H1 (cell line): ENCODE data around the gene GNA12.

Source experiments
- CBX8 ChIP-seq: fragments of 300-800, 300-1000 bp; sonication (generic); IDR thresholded peaks from 2 replicates; pipeline ENCODE4 v1.7.1; 2016; ENCODE audit warnings: low read depth, low read length, borderline replicate concordance
- EGR1 ChIP-seq: IDR thresholded peaks from 2 replicates; pipeline ENCODE4 v1.6.1; 2011; ENCODE audit warnings: low read depth, low read length, borderline replicate concordance
- EP300 ChIP-seq, 2 experiments: IDR thresholded peaks; 1 replicate in 1 of 2; 2 replicates in 1 of 2; pipeline ENCODE4 v1.6.1; 2011 to 2012; ENCODE audit warnings: low read depth in 2 of 2, low read length in 2 of 2, mild to moderate bottlenecking in 2 of 2, borderline replicate concordance in 1 of 2, inconsistent platforms in 1 of 2, moderate library complexity in 1 of 2
- MAFK ChIP-seq: IDR thresholded peaks from 2 replicates; pipeline ENCODE4 v1.6.1; 2012; ENCODE audit warnings: low read depth, mild to moderate bottlenecking, improper control_type of control experiment, low read length
- POLR2A ChIP-seq, 2 experiments: IDR thresholded peaks; 1 replicate in 1 of 2; 2 replicates in 1 of 2; pipeline ENCODE4 v1.6.1; 2011; ENCODE audit warnings: low read depth in 2 of 2, low read length in 2 of 2, mild to moderate bottlenecking in 2 of 2; ENCODE audit errors: control extremely low read depth in 1 of 2
- RAD21 ChIP-seq, 2 experiments: IDR thresholded peaks in 1 of 2; conservative IDR thresholded peaks in 1 of 2; 2 replicates each; pipeline ENCODE4 v1.6.1; 2011; ENCODE audit warnings: low read depth in 2 of 2, low read length in 2 of 2, improper control_type of control experiment in 1 of 2, inconsistent platforms in 1 of 2, mild to moderate bottlenecking in 1 of 2, moderate library complexity in 1 of 2
- RBBP5 ChIP-seq: IDR thresholded peaks from 2 replicates; pipeline ENCODE4 v1.7.1; 2012; ENCODE audit warnings: low read depth, mild to moderate bottlenecking, inconsistent platforms, low read length, moderate library complexity, borderline replicate concordance
- RXRA ChIP-seq: IDR thresholded peaks from 2 replicates; pipeline ENCODE4 v1.6.1; 2011; ENCODE audit warnings: low read depth, mild to moderate bottlenecking, low read length, moderate library complexity; ENCODE audit not compliant: insufficient read depth
- TBP ChIP-seq: IDR thresholded peaks from 2 replicates; pipeline ENCODE4 v1.6.1; 2011; ENCODE audit warnings: low read depth, low read length, improper control_type of control experiment
- TCF12 ChIP-seq: IDR thresholded peaks from 2 replicates; pipeline ENCODE4 v1.6.1; 2011; ENCODE audit warnings: low read depth, mild to moderate bottlenecking, low read length
- USF2 ChIP-seq: IDR thresholded peaks from 2 replicates; pipeline ENCODE4 v1.6.1; 2011; ENCODE audit warnings: low read length, improper control_type of control experiment
- TF ChIP-seq, protein P1 (sequence below), 3 experiments: IDR thresholded peaks; 1 replicate in 2 of 3; 2 replicates in 1 of 3; pipeline versions ENCODE4 v1.5.1 to v1.6.1; 2011; ENCODE audit warnings: low read length in 3 of 3, mild to moderate bottlenecking in 3 of 3, inconsistent platforms in 2 of 3, low read depth in 1 of 3, moderate library complexity in 1 of 3; ENCODE audit not compliant: insufficient read depth in 1 of 3; ENCODE audit errors: control extremely low read depth in 1 of 3
- TF ChIP-seq, protein P2 (sequence below): IDR thresholded peaks from 2 replicates; pipeline ENCODE4 v1.6.1; 2012; ENCODE audit warnings: inconsistent platforms

DNA sequence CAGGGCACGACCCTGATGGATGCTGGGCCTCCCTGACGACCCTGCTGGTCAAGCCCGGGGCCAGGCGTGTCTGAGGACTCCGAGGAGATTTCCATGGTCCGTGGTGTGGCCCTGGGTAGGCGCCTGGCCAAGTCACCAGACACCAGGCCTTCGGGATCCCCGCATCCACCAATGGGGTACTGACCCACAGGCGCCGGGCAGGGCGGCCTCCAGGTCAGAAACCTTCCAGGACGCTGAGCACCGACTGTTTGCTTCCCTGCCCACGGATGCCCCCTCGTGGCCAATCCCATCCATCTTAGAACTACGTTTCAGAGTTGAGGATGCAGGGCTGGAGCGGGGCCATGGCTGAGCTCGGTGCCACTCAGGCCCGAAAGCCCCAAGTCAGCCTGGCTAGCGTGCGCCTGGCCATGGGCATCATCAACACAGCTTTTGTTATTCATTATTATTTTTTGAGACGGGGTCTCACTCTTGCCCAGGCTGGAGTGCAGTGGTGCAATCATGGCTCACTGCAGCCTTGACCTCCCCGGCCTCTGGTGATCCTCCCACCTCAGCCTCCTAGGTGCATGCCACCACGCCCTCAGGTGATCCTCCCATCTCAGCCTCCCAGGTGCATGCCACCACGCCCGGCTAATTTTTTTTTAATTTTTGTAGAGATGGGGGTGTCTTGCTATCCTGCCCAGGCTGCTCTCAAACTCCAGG, 163.2 kb downstream of the GNA12 start:
- TF ChIP-seq, protein P1, sequence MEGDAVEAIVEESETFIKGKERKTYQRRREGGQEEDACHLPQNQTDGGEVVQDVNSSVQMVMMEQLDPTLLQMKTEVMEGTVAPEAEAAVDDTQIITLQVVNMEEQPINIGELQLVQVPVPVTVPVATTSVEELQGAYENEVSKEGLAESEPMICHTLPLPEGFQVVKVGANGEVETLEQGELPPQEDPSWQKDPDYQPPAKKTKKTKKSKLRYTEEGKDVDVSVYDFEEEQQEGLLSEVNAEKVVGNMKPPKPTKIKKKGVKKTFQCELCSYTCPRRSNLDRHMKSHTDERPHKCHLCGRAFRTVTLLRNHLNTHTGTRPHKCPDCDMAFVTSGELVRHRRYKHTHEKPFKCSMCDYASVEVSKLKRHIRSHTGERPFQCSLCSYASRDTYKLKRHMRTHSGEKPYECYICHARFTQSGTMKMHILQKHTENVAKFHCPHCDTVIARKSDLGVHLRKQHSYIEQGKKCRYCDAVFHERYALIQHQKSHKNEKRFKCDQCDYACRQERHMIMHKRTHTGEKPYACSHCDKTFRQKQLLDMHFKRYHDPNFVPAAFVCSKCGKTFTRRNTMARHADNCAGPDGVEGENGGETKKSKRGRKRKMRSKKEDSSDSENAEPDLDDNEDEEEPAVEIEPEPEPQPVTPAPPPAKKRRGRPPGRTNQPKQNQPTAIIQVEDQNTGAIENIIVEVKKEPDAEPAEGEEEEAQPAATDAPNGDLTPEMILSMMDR (IDR thresholded peaks at IDR 0.05; ENCODE audit: control extremely low read depth in 1 of 3, insufficient read depth in 1 of 3, low read depth in 1 of 3, low read length in 3 of 3): peak; percentile 85 to 89 (median 86)
- TF ChIP-seq CBX8: no peak
- TF ChIP-seq TCF12: no peak
- TF ChIP-seq POLR2A (IDR thresholded peaks at IDR 0.05; ENCODE audit: control extremely low read depth in 1 of 2, low read depth in 2 of 2, low read length in 2 of 2): no peak
- no peak for TF ChIP-seq USF2
- no peak for TF ChIP-seq EP300 (IDR thresholded peaks at IDR 0.05; ENCODE audit: borderline replicate concordance in 1 of 2, low read depth in 2 of 2, low read length in 2 of 2)
- no peak for TF ChIP-seq MAFK
- no peak for TF ChIP-seq RBBP5
- no peak for TF ChIP-seq RXRA
- TF ChIP-seq, protein P2, sequence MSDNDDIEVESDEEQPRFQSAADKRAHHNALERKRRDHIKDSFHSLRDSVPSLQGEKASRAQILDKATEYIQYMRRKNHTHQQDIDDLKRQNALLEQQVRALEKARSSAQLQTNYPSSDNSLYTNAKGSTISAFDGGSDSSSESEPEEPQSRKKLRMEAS: no peak
- no peak for TF ChIP-seq TBP
- TF ChIP-seq EGR1: no peak
- TF ChIP-seq RAD21 (IDR thresholded peaks at IDR 0.05 in 1 of 2, conservative IDR thresholded peaks at IDR 0.05 in 1 of 2; ENCODE audit: low read depth in 2 of 2, low read length in 2 of 2): peak; percentile 84 to 88
